ENCODE measurements around the gene IRF4.

- TF ChIP-seq CTCF (IDR thresholded peaks at IDR 0.05; ENCODE audit: low read length), result no peak
- TF ChIP-seq EZH2 (optimal IDR thresholded peaks at IDR 0.05; ENCODE audit: low read depth, low read length), result no peak
These were observed 58.2 kb downstream of the IRF4 start for GRCh38 chr6:449486-450419.

Data from MM.1S (cell line).